Kasumi-1 (cell line): Measurements from ENCODE around the gene GPR39.
A peak's percentile ranks its signal among the peaks of the same experiment; 100 is the strongest.
"Not testable (repeated sequence)": the region's sequence is repeated elsewhere in the genome, so short reads cannot be mapped to it uniquely, and the experiment has no call there.

Experiments used
- DNase-seq, 2 experiments: peaks; one replicate each; lab custom pipeline; 2025; lab: John Stamatoyannopoulos, UW

The GPR39 gene

DNA sequence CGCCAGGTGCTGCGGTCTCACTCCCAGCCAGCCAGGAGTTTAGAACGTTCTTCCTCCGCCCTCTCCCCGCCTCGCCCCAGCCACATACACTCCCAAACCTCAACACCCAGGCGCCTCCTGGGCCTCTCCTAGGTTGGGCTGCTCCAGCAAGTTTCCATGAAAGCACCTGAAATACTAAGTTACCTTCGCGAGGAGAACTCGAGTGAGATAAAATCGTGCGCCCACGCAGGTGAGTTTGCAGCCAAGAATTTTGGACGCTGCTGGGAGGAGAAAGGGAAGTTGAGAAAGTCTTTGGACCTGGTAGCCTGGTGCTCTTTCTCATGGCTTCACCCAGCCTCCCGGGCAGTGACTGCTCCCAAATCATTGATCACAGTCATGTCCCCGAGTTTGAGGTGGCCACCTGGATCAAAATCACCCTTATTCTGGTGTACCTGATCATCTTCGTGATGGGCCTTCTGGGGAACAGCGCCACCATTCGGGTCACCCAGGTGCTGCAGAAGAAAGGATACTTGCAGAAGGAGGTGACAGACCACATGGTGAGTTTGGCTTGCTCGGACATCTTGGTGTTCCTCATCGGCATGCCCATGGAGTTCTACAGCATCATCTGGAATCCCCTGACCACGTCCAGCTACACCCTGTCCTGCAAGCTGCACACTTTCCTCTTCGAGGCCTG, at the start of gene GPR39:
Gene GPR39, plus strand, starts transcription at position 83 of the 673 bp plus-strand sequence.
- no peak for DNase-seq

DNA sequence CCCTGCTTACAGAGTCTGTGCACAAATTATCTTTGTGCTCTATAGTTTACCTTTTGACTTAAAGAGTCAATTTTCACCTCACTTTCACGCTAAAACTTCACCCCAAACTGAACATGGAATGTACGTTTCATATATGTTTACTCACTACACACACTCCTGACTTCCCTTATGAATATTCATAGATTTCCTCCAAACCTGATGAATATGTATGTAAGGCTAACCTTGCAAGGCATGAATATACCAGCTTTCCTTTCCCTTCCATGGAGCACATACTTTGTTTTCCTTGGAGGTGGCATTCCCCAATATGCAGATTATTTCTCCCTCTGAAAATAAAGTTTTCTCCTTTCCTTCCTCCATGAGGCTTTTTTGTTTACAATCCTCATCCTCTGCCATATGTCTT, 48.4 kb upstream of the GPR39 start:
- no peak for DNase-seq

DNA sequence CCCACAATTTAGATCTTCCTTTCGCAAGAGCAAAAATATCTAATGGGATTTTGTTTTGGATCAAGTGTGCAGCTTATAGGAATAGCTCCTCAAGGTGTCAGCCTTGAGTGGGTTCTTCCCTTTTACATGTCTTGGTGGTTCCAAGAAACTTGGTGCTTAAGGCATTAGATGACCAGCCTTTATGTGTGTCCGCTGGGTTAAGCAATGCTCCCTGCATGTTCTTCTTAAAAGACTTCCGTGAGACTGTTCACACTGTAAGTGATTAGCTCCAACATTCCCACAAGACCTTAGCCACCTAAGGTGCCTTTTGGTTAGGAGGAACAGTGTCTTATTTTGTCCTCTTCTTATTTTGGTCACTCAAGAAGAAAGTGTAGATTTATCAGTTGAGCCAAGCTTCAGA, 44.3 kb upstream of the GPR39 start:
- no peak for DNase-seq

DNA sequence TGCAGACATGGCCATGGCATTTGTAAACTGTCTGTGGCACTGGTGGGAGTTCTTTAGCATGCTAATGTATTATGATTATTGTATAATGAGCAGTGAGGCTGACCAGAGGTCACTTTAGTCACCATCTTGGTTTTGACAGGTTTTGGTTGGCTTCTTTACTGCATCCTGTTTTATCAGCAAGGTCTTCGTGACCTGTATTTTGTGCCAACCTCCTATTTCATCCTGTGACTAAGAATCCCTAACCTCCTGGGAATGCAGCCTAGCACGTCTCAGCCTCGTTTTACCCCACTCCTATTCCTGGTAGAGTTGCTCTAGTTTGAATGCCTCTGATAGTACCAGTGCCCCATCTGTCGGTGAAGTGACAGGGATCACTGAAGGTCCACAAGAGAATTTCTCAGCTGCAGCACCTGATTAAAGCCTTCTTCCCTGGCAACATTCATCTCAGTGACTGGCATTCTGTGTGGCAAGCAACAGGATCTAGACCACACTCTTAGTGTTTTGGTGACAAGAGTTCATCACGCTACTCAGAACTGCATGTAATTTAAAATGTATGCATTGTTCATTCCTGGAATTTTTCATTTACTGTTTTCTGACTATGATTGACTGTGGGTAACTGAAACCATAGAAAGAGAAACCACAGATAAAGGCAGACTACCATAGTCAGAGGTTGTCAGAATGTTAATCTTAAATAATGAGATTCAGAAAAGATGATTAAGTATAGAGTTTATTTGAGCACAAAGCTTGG, 43.0 kb upstream of the GPR39 start:
- DNase-seq = no peak

DNA sequence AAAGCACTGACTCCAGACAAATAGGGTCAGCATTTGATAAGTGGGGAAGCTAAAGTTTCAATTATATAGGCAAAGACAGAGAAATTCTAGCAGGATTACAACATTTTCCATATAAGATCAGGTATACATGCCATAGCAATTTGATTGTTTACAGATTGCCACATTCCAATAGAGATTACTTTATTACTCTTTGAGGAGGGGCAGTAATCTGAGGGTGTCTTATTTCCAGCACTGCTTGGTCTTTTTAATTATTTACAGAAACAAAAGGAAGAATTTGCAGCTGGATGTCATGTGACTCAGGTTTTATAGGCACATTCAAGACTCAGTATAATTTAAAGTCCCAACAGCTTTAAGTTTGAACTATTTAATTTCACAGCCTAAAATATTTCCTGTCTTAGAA, 42.5 kb upstream of the GPR39 start:
- DNase-seq = no peak

DNA sequence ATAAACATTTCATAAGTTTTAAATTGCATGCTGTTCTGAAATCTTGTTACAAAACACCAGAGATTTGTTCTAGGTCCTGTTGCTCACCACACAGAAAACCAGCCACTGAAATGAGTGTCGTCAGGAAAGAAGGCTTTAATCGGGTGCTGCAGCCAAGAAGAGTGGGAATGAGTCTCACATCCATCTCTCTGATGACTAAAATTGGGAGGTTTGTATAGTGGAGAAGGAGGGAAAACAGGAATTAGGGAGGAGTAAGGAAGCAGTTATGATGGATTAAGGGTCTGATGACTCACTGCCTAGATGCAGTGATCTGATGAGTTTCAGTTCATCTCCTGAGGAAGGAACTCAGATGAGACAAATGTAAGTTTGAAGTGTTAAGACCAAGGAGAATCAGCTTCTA, 42.1 kb upstream of the GPR39 start:
- no peak for DNase-seq

DNA sequence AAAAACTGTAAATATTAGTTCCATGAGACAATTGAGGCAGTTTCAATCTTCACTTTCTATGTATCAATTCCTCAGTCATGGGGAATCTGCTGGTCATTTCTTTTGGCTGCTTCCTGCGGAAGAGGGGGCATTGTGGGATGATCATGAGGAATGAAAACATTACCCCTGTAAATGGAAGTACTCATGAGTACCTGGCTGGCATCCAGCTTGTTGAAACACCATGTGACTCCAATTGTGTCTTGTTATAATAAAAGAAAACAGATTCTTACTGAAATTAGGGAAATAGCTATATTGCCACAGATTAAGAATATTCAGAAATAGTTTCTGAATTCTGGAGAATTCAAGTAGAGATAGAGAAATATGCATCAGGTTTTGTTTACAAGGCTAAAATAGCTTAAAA, 41.6 kb upstream of the GPR39 start:
- no peak for DNase-seq

DNA sequence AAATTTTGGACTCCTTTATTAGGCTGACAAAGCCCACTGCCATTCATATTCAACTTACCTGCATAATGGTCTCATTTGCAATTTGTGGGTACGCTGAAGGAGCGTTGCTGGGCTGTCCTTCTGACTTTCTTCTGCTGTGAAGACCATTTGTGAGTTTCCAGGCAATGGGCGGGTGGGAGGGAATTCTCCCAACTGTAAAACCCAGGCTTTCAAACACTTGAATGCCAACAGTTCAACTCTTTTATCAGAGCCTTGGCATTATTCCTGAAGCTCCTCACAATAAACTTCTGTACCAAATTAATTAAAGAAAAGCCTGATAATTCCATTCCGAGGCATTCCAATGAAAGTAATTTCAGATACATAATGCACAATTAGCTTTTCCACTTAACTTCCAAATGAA, 35.2 kb upstream of the GPR39 start:
- no peak for DNase-seq

DNA sequence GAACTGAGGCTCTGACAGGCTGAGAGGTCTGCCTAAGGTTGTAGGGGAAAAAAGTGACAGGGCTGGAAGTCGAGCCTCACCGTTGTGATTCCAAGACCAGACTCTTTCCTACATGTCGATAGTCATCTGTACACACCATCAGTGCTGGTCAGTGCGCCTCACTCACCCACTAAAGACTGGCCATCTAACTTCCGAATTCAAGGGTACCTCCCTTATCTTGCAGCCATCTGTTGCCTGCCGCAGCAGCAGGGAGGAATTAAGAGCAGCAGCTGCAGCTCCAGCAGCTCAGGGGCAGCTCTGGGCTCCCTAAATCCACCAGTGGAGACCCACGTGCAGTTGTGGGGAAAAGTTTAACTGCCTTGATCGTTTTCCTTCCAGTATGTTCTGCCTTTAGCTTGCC, 32.6 kb upstream of the GPR39 start:
- peak; percentile 30 to 46 for DNase-seq

DNA sequence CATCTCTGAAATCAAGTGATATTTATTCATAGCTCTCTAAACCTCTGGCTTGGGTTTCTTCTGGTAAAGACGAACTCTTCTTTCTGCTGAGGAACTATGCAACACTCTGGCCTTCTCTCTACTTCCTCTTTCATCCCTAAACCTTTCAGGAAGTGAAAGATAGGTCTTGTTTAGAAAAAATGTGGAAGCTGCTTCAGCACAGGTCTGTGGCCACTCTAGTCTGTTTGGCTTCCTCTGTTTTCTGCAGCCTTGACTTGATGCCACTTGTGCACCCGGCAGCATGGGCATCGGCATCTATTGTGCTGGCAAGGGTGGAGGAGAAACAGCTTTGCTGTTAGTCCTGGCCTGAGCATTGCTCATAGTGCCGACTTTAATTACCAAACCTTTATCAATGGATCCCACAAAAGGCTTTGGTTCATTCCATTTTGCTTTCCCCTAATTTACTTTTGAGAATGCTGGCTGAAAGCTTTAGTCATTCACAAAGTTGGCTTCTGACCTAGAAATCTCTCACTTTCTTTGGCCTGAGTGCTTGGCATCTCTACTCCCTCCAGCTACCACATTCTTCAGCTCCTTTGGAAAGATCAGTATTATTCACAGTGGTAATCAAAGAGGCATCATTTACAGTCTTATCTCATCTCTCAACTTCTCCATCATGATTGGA, 32.0 kb upstream of the GPR39 start:
- DNase-seq = peak; percentile 97 to 98

DNA sequence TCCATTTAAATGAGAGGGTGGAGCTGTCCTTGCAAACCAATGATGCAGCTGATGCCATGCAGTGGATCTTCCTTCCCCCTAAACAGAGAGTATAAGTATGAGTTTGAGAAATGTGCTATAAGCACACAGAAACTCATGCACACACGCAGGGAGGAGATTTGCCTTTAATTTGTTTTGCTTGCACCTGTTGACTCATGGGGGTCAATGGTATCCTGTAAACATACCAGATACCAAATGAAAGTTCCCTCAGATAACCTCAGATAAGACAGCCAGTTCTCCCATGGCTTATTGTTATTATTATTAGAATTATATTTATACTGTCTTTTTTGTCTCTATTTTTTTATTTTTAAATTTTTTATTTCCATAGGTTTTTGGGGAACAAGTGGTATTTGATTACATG, 29.5 kb upstream of the GPR39 start:
- DNase-seq = no peak

DNA sequence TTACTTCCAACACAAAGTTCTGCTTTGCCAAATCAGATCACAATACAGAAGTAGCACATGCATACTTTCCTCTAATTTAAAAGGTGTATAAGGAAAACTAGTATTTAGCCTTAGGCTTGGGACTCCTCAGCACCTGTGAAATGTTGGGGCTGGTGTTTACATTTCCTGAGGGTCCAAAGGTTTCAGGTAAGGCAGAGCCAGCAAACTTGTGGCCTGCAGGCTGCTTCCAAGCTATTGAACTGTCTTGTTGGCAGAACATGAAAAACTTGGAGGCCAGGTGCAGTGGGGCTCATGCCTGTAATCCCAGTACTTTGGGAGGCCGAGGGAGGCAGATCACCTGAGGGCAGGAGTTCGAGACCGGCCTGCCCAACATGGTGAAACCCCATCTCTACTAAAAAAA, 26.5 kb upstream of the GPR39 start:
- DNase-seq = no peak

DNA sequence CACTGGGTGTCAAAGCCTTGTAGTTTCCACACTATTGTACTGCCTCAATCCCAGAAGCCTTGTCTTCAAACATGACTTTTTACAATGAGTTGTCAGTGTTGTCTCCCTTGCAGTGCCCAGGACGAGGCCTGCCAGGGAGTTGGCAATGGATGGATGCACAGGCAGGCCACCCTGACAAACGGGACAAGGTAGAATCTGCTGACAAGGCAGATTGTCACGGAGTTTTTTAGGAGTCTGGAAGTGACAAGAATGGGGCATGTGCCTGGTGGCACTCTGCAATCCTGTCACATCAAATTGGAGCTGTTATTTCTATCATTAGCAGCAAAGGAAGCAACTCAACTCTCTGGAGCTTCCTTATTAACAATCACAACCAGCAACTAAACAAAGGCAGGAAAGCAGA, 25.2 kb upstream of the GPR39 start:
- DNase-seq = no peak

DNA sequence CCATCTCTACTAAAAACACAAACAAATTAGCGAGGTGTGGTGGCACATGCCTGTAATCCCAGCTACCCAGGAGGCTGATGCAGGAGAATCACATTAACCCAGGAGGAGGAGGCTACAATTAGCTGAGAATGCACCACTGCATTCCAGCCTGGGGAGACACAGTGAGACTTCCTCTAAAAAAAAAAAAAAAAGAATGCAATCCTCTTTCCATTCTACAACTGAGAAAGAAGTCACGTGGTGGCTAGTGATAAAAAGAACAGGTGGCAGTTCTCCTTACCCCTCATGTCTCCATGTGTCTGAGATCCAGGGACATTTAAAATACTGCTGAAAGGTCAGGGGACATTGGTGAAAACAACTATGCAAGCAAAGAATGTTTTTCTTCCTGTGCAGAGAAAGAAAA, 24.4 kb upstream of the GPR39 start:
- DNase-seq = no peak

DNA sequence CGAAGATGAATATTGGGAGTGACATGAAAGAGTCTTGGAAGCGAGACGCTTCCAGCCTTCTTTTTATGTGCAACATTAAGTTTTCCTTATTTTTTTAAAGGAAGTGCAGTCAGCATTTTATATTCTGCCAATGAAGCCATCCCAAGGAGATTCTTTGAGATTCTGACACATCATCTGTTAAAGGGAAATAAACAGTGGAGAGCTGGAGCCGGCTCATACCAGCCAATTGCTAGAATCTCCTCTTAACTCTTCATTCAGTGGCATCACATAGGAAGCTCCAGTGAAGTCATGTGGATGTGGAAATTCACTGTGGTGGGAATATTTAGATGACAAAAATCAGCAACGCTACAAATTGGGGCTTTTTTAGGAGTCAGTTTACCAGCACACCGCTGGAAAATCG, 23.7 kb upstream of the GPR39 start:
- no peak for DNase-seq

DNA sequence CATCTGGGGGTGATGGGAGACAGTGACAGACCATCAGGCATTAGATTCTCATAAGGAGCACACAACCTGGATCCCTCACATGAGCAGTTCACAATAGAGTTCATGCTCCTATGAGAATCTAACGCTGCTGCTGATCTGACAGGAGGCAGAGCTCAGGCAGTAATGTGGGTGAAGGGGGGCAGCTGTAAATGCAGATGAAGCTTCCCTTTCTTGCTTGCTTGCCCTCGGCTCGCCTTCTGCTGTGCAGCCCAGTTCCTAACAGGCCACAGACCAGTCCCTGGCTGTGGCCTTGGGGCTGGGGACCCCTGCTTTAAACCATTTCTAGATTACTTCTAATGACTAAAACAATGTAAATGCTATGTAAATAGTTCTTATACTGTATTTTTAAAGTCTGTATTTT, 19.6 kb upstream of the GPR39 start:
- not testable (repeated sequence) for DNase-seq

DNA sequence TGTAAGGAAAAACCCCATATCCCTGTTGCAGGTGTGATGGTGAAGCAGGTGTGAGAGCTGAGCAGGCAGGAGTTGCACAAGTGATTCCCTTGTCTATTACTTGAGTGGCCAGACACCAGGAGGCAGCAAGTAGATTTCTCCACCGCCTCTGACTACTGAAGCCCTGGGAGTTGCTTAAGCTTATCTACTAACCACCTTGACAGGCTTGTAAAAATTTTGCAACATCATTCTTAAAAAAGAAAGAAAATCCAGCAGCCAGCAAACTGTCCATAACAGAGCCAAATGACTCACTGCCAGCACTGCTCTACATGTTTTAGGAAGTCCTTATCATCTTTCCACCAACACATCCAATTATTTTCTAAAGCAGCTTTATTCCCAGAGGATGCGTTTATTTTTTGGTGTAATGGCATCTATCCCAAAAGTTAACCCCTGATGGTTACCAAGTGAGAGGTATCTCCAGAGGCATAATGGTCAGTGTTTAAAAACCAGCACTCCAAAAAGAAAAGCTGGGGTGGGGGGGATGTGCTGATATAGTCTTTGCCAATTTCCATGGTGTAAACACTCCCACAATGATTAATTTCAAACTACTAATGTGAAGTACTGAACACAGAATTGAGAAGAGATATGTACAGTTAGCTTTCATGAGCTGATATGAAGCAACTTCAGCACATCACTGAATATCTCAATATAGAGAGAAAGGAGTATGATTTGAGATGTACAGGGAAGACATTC, 16.3 kb upstream of the GPR39 start:
- peak; percentile 6 to 30 for DNase-seq

DNA sequence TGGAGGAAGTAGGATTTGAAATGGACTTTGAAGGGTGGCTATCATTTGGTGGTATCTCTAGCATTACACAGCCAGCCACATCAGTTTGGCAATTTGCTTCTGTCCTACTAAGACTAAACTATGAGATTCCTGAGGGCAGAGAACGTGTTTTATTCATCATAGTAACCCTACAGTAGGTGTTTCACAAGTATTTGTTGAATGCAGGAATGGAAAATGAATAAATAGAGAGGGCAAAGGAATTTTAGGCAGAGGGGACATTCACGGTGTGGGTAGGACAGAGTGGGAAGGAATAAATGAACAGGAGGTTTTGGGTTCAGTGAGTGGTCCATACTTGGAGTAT, 15.7 kb upstream of the GPR39 start:
- DNase-seq = no peak

DNA sequence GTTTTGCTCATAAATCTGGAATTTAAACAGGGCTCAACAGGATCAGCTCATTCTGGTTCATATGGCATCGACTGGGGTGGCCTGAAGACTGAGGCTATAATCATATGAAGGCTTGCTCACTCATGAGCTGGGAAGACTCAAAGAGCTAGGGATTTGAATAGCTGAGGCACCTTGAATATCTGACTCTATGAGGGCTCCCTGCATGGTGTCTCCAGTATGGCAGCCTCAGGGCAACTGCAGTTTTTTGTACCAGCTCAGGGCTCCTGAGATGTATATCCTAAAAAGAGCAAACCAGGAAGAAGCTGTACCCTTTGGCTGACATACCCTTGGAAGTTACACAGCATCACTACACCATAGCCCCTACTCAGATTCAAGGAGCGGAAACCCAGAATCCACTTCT, 15.3 kb upstream of the GPR39 start:
- no peak for DNase-seq

DNA sequence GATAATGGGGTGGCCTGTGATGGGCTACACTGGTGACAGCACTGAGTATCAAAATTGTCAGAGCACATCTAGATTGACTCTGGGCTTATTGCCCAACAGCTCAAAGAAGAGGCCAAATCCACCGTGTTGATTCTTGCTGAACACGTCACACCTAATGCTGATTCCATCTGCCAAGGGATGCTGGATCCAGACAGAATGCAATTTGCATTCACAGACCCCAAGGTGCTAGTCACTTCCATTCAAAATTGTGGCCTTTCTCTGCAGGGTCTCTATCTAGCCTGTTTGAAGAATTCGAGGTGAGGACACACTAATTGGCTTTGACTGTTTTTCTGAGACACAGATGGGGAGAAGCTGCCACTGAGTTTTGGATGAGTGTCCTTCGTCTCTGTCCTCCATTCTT, 13.5 kb upstream of the GPR39 start:
- DNase-seq = no peak

DNA sequence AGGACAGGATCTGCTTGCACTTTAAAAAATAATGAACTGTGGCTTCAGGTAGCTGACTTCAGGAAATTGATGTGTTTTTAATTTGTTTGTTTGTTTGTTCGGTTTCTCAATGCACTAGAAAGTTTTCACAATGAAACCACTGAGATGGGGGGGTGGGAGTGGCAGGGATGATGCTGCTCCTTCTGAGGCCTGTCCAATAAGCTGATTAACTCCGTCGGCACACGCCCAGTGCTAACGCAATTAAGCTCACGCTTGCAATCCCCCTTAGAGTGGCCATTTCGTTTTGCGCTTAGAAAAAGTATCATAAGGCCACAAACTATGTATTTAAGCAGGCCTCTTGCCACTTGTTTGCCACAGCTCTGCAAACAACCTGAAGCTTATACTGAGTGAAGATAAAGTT, 12.5 kb upstream of the GPR39 start:
- DNase-seq = no peak

DNA sequence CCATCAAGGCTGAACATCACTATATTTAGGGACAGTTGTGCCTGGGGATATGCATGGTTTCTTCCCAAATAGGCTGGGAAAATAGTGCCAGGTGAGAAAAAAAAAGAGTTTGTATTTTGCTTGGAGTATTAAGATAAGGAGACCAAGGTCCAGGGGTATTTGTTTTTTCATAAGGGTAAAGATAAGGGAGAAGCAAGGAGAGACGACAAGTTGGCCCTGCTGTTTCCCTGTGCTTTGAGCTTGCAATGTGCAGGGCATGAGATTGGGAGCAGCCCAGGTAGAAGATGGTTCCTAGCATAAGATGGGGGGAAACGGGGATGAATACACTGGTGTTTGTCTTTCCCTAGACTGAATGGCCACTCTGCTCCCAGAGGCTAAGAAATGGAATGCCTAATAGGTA, 8.8 kb upstream of the GPR39 start:
- DNase-seq = no peak

DNA sequence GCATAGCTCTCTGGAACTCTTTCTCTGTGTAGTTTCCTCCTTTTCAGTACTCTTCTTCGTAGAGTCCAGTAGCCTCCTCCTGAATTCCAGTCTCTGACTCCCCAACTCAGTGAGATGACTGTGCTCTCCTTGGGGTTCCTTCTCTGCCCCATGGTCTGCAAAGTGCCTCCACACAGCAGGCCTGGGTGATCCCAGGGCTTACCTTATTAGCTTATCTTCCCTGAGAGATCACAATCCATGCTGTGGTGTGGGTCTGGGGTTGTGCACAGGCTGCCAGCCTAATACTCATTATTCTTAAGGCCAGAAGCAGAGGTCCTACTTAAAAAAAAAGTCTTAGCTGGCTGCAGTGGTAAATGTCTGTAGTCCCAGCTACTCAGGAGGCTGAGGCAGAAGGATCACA, 4.6 kb upstream of the GPR39 start:
- DNase-seq = no peak
